DND-41 (cell line): ENCODE measurements around the gene HDAC7.

Source experiments
- ATAC-seq: fragments of 200-7000 bp; cut with Tn5 transposase; 3 replicates; pipeline ENCODE4 v1.9.1; 2021; ENCODE audit warnings: low read depth; ENCODE audit not compliant: insufficient read depth
- DNase-seq: peaks from one replicate; pipeline ENCODE4 v3.0.0-alpha.2; 2020
- H2AFZ ChIP-seq: 2 replicates; pipeline ENCODE4 v1.6.0; 2012; ENCODE audit warnings: low read depth, low read length
- H3K27ac ChIP-seq: 2 replicates; pipeline ENCODE4 v1.5.1; 2012; ENCODE audit warnings: low read length, inconsistent platforms
- H3K27me3 ChIP-seq: fragments of 200-600 bp; sonication (generic); 2 replicates; pipeline ENCODE4 v1.6.0; 2012; ENCODE audit warnings: low read length, mild to moderate bottlenecking, inconsistent platforms; ENCODE audit not compliant: insufficient read depth, poor library complexity
- H3K36me3 ChIP-seq: 2 replicates; pipeline ENCODE4 v1.5.1; 2012; ENCODE audit warnings: low read length, inconsistent platforms; ENCODE audit not compliant: insufficient read depth
- H3K4me1 ChIP-seq: 2 replicates; pipeline ENCODE4 v1.5.1; 2012; ENCODE audit warnings: mild to moderate bottlenecking, low read length; ENCODE audit not compliant: insufficient read depth
- H3K4me2 ChIP-seq: 2 replicates; pipeline ENCODE4 v1.6.0; 2012; ENCODE audit warnings: mild to moderate bottlenecking, moderate library complexity, low read length, inconsistent platforms; ENCODE audit not compliant: insufficient read depth
- H3K4me3 ChIP-seq, 2 experiments: fragments of 200-600 bp in 1 of 2; shearing (Covaris generic) in 1 of 2; 2 replicates each; pipeline ENCODE4 v1.5.1; 2012 to 2016; ENCODE audit warnings: inconsistent platforms in 2 of 2, low read length in 2 of 2, mild to moderate bottlenecking in 2 of 2, low read depth in 1 of 2, moderate library complexity in 1 of 2
- H3K79me2 ChIP-seq: 2 replicates; pipeline ENCODE4 v1.6.0; 2012; ENCODE audit warnings: low read length, inconsistent platforms; ENCODE audit not compliant: insufficient read depth
- H3K9ac ChIP-seq: 2 replicates; pipeline ENCODE4 v1.6.0; 2012; ENCODE audit warnings: low read depth, mild to moderate bottlenecking, inconsistent platforms, low read length, moderate library complexity
- H3K9me3 ChIP-seq: 2 replicates; pipeline ENCODE4 v1.5.1; 2012; ENCODE audit warnings: low read length, moderate library complexity, mild to moderate bottlenecking, inconsistent platforms; ENCODE audit not compliant: insufficient read depth, severe bottlenecking
- H4K20me1 ChIP-seq: 2 replicates; pipeline ENCODE4 v1.6.0; 2012; ENCODE audit warnings: low read length; ENCODE audit not compliant: insufficient read depth
- CTCF ChIP-seq: IDR thresholded peaks from 2 replicates; pipeline ENCODE4 v1.5.1; 2012; ENCODE audit warnings: borderline replicate concordance, low read length, moderate library complexity, mild to moderate bottlenecking; ENCODE audit not compliant: poor library complexity, severe bottlenecking; ENCODE audit errors: extremely low read depth
- EZH2 ChIP-seq: IDR thresholded peaks from 3 replicates; pipeline ENCODE4 v1.6.1; 2012; ENCODE audit warnings: borderline replicate concordance, low read depth, mild to moderate bottlenecking, moderate library complexity, low read length, inconsistent platforms; ENCODE audit not compliant: severe bottlenecking

Gene HDAC7

GRCh38 chr12:47737936-47738594, 81.6 kb downstream of the HDAC7 start:
- Histone ChIP-seq H3K27me3 (no peaks in the 10 kb centered on the region), H3K4me3 (no peak overlapping the region), H3K4me1 (peaks cover 19% of the 10 kb centered on the region), H3K4me2 (no peak overlapping the region), H3K36me3 (no peaks in the 10 kb centered on the region), H2AFZ (no peak overlapping the region), H3K9me3 (no peaks in the 10 kb centered on the region), H3K79me2 (no peaks in the 10 kb centered on the region), H4K20me1 (peaks cover 19% of the 10 kb centered on the region; the same call in 1 of the 2 replicates), H3K9ac (no peak overlapping the region), H3K27ac (no peak overlapping the region)
- TF ChIP-seq CTCF (no peak), EZH2 (no peak)
- DNase-seq (no peak), ATAC-seq (no peak)

DNA sequence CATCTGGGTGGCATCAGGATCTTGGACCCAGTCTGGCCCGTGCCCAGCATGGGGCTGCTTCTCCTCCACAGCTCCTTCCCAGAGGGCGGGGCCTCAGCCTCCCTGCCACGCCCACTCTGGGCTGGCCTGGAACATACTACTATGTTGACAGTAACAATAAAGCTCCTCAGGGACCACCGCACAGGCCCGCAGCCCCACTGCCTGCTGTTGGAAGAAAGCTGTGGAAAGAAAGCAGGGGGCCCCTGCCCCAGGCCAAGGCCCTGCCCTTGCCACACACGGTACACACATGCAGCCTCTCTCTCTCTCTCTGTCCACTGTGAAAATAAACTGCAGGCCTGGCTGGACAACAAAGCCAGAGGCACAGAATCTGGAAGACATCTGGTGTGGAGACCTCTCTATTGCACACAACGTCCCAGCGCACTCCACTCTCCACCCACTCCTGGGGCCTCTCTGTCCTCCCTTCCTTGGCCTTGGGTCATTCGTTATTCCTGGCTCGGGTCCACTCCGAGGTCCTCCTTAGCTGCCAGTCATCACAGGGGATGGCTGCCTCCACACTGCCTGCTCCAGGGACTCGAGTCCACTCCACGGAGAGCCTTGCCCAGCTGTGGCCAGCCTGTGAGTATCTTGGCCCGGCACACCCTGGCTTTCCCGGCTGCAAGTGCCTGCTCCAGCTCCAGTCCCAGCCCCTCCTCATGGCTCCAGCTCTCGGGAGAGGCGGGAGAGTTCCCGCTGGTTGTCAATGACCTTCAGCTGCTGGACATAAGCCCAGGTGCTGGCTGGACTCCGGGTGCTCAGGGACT, 82.6 kb downstream of the HDAC7 start:
- DNase-seq (no peak), ATAC-seq (no peak)
- Histone ChIP-seq H3K4me2 (no peak overlapping the region), H2AFZ (no peak overlapping the region), H3K4me1 (peaks cover 14% of the 10 kb centered on the region), H3K27me3 (no peaks in the 10 kb centered on the region), H3K27ac (no peak overlapping the region), H3K79me2 (no peaks in the 10 kb centered on the region), H3K9me3 (no peaks in the 10 kb centered on the region), H3K36me3 (no peaks in the 10 kb centered on the region), H3K4me3 (no peak overlapping the region), H3K9ac (no peak overlapping the region), H4K20me1 (peaks cover 16% of the 10 kb centered on the region; the same call in 1 of the 2 replicates)
- TF ChIP-seq CTCF (no peak), EZH2 (no peak)

DNA sequence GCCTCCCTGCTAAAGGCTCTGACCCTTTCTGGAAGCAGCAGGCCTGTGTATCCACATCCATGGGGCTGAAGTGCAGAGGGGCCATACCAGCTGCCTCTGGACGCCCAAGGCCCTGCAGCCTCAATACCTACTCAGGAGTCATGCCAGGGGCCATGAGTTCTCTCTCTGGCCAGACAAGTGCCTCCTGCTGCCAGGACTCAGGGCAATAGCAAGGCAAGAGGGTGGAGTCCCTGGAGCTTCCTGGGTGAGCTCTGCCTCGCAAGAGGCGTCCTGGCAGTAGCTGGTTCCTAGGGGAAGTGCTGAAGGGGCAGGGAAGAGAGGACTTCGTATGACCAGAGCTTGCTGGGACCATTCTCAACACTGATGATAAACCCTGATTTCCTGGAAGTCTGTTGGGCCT, 83.5 kb downstream of the HDAC7 start:
- no peaks in the 10 kb centered on the region for H3K27me3 ChIP-seq
- no peak for ATAC-seq
- no peaks in the 10 kb centered on the region for H3K9me3 ChIP-seq
- no peak for DNase-seq
- no peaks in the 10 kb centered on the region for H3K79me2 ChIP-seq
- no peak overlapping the region for H3K27ac ChIP-seq
- no peak overlapping the region for H3K9ac ChIP-seq
- H3K4me3 ChIP-seq, result no peak overlapping the region
- H3K4me2 ChIP-seq, result no peak overlapping the region
- TF ChIP-seq EZH2, result no peak
- no peak for TF ChIP-seq CTCF
- no peak overlapping the region for H2AFZ ChIP-seq
- H4K20me1 ChIP-seq, result peaks cover 18% of the 10 kb centered on the region; the same call in 1 of the 2 replicates
- H3K4me1 ChIP-seq, result peaks cover 5% of the 10 kb centered on the region
- no peaks in the 10 kb centered on the region for H3K36me3 ChIP-seq
